ENCODE measurements around the gene GBE1.
A peak's percentile ranks its signal among the peaks of the same experiment; 100 is the strongest.
"Not testable (repeated sequence)": the region's sequence is repeated elsewhere in the genome, so short reads cannot be mapped to it uniquely, and the experiment has no call there.

Gene GBE1

GRCh38 chr3:81518945-81519344 lies 242.5 kb downstream of the GBE1 start:
- no peak for DNase-seq

- DNase-seq, result no peak
These were observed 245.4 kb downstream of the GBE1 start for GRCh38 chr3:81516042-81516441.

GRCh38 chr3:81513591-81513990 lies 247.9 kb downstream of the GBE1 start:
- DNase-seq, result no peak

- DNase-seq, result no peak
These were observed 258.4 kb downstream of the GBE1 start for GRCh38 chr3:81503026-81503425.

- no peak for DNase-seq
These were observed 259.2 kb downstream of the GBE1 start for GRCh38 chr3:81502236-81502635.

- DNase-seq, result no peak
These were observed 261.4 kb downstream of the GBE1 start for GRCh38 chr3:81500039-81500438.

GRCh38 chr3:81497572-81498251 lies 263.7 kb downstream of the GBE1 start:
- DNase-seq, result no peak

- DNase-seq, result no peak
These were observed 264.9 kb downstream of the GBE1 start for GRCh38 chr3:81496407-81497104.

- DNase-seq, result not testable (repeated sequence)
These were observed 269.0 kb downstream of the GBE1 start for GRCh38 chr3:81492471-81492870.

- no peak for DNase-seq
These were observed 269.4 kb downstream of the GBE1 start for GRCh38 chr3:81492040-81492439.

- DNase-seq, result peak; percentile 87
These were observed 270.7 kb downstream of the GBE1 start for GRCh38 chr3:81490541-81491288.

- no peak for DNase-seq
These were observed 276.0 kb downstream of the GBE1 start for GRCh38 chr3:81485444-81485865.

- no peak for DNase-seq
These were observed 276.9 kb downstream of the GBE1 start for GRCh38 chr3:81484520-81484919.

- DNase-seq, result no peak
These were observed 278.4 kb downstream of the GBE1 start for GRCh38 chr3:81483046-81483445.

- no peak for DNase-seq
These were observed 283.7 kb downstream of the GBE1 start for GRCh38 chr3:81477740-81478139.

- DNase-seq, result no peak
These were observed 284.8 kb downstream of the GBE1 start for GRCh38 chr3:81476692-81477091.

- no peak for DNase-seq
These were observed 288.7 kb downstream of the GBE1 start for GRCh38 chr3:81472600-81473362.

- DNase-seq, result no peak
These were observed 290.7 kb downstream of the GBE1 start for GRCh38 chr3:81470524-81471278.

GRCh38 chr3:81468391-81468790 lies 293.1 kb downstream of the GBE1 start:
- DNase-seq, result no peak

- no peak for DNase-seq
These were observed 295.3 kb downstream of the GBE1 start for GRCh38 chr3:81466201-81466560.

GRCh38 chr3:81465510-81466200 lies 295.8 kb downstream of the GBE1 start:
- DNase-seq, result no peak

GRCh38 chr3:81463781-81464180 lies 297.7 kb downstream of the GBE1 start:
- DNase-seq, result no peak

Data from activated effector memory CD4-positive, alpha-beta T cell treated with anti-CD3 and anti-CD28 coated beads, Interleukin-2, amount 50 U/mL, for 16 hours (primary cell).